Upper lobe of left lung (tissue), 4 donors: Measurements from ENCODE around the gene MBD3.
A peak's percentile ranks its signal among the peaks of the same experiment; 100 is the strongest.

ENCODE experiments used
- EP300 ChIP-seq, 4 donors: sonication (generic); formaldehyde crosslinking; IDR thresholded peaks; one replicate each; pipeline ENCODE4 v1.5.1; 2017; ENCODE audit warnings: antibody characterized with exemption in 4 of 4, control low read depth in 2 of 4
- POLR2A ChIP-seq, 4 donors: fragments of 450-650 bp; IDR thresholded peaks; one replicate each; pipeline ENCODE4 v1.5.1; 2016 to 2017; ENCODE audit warnings: antibody characterized with exemption in 4 of 4, mild to moderate bottlenecking in 2 of 4
- POLR2AphosphoS5 ChIP-seq, 2 donors: sonication (generic); formaldehyde crosslinking; IDR thresholded peaks; one replicate each; pipeline ENCODE4 v1.5.1; 2017; ENCODE audit warnings: antibody characterized with exemption in 2 of 2
- TF ChIP-seq, protein P1 (sequence below), 6 experiments: fragments of 450-650 bp in 4 of 6; fragments of 200-600 bp in 2 of 6; sonication (generic) in 2 of 6; IDR thresholded peaks; one replicate each; pipeline ENCODE4 v1.5.1; 2016 to 2019; ENCODE audit warnings: antibody characterized with exemption in 6 of 6

DNA sequence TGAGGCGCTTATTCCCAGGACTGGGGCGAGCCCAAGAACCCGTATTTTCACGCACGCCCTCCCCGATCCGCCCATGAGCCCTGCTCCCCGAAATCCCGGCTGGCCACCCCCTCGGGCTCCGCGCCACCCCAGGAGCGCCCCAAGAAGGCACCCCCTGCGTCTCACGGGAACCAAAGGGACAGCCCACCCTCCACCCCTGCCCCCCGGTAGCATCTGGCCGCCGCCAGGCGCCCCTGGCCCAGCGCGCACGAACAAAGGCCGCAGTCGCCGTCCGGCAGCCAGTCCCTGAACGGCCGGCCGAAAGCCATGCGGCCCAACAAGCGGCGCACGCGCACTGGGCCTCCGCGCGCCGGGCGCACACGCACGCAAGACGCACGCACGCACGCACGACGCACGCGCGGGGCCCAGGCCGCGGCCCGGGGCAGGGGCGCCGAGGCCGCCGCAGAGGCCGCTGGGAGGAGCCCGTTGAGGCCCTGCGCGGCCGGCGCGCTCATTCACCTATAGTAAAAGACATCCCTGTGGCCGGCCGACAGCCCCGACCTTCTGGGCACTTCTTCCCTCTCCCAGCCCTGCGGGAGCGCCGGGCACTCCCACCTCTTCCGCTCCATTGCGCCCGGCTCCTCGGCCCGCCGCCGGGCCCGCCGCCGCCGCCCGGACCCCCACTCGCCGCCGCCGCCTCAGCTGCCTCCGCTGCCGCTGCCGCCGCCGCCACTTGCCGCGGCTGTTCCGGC, 476 bp downstream of the MBD3 start:
- TF ChIP-seq, protein P1, sequence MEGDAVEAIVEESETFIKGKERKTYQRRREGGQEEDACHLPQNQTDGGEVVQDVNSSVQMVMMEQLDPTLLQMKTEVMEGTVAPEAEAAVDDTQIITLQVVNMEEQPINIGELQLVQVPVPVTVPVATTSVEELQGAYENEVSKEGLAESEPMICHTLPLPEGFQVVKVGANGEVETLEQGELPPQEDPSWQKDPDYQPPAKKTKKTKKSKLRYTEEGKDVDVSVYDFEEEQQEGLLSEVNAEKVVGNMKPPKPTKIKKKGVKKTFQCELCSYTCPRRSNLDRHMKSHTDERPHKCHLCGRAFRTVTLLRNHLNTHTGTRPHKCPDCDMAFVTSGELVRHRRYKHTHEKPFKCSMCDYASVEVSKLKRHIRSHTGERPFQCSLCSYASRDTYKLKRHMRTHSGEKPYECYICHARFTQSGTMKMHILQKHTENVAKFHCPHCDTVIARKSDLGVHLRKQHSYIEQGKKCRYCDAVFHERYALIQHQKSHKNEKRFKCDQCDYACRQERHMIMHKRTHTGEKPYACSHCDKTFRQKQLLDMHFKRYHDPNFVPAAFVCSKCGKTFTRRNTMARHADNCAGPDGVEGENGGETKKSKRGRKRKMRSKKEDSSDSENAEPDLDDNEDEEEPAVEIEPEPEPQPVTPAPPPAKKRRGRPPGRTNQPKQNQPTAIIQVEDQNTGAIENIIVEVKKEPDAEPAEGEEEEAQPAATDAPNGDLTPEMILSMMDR (IDR thresholded peaks at IDR 0.05) = peak in 3 of 6 experiments; percentile 16 to 30 (median 28)
- TF ChIP-seq POLR2A (IDR thresholded peaks at IDR 0.05) (peak; percentile 43 to 76 (median 75)), EP300 (IDR thresholded peaks at IDR 0.05) (no peak), POLR2AphosphoS5 (IDR thresholded peaks at IDR 0.05) (peak; percentile 16 to 52)
